Transverse colon (tissue), 4 donors: Measurements from ENCODE around the gene RAI14.

Experiments
- CTCF ChIP-seq, 5 experiments: fragments of 200-600 bp in 3 of 5; fragments of 450-650 bp in 2 of 5; sonication (generic) in 3 of 5; IDR thresholded peaks; 1 replicate in 2 of 5; 2 replicates in 3 of 5; pipeline ENCODE4 v1.5.1; 2016 to 2017; ENCODE audit warnings: antibody characterized with exemption in 5 of 5, inconsistent platforms in 3 of 5, mild to moderate bottlenecking in 2 of 5, moderate library complexity in 1 of 5
- EP300 ChIP-seq: sonication (generic); formaldehyde crosslinking; IDR thresholded peaks from one replicate; pipeline ENCODE4 v1.6.1; 2017; ENCODE audit warnings: antibody characterized with exemption, low read depth
- POLR2A ChIP-seq: fragments of 450-650 bp; IDR thresholded peaks from one replicate; pipeline ENCODE4 v1.6.1; 2016; ENCODE audit warnings: antibody characterized with exemption, mild to moderate bottlenecking, moderate library complexity
- POLR2AphosphoS5 ChIP-seq, 3 donors: sonication (generic); formaldehyde crosslinking; IDR thresholded peaks; one replicate each; pipeline ENCODE4 v1.6.1; 2016; ENCODE audit warnings: antibody characterized with exemption in 3 of 3

DNA sequence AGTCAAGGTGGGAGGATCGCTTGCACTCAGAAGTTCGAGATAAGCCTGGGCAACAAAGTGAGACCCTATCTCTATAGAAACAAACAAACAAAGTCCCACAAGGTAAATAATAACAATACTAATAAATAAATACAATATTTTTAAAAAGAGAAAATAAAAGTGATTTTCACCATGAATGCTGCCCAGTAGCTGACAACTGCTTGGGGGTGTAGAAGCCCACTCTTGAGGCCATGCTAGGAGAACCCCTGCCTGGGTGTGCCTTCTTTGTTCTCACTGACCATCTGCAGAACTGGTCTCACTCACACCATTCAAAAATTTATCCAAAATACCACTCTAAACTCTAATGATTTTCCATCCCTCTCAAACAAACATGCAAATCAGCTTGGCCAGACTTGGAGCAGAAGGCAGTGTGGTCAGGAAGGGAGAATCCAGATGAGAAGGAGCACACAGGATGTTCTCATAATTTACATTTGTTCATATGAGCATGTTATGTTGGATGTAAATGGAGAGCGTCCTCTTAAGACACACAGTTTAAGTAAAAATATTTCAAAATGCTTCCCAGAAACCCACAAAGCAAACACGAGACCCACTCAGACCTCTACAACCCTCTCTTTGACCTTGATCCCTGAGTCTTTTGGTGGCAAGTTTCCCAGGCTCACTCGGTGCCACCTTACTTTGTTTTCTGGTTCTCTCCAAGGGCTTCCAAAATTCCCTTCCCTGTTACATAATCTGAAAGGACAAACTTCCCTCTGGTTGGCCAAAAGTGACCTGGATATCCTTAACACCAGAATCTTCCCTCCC, 7.9 kb upstream of the RAI14 start:
- no peak for TF ChIP-seq CTCF (IDR thresholded peaks at IDR 0.05)
- TF ChIP-seq POLR2AphosphoS5 (IDR thresholded peaks at IDR 0.05), result no peak
- no peak for TF ChIP-seq EP300
- no peak for TF ChIP-seq POLR2A
